CD4-positive, alpha-beta T cell treated with Interleukin-17A for 1 hour (primary cell): ENCODE data around the gene RNPEPL1.

Experiments
- DNase-seq: peaks from one replicate; pipeline ENCODE4 v3.0.0-alpha.2; 2020

Gene RNPEPL1

GRCh38 chr2:240593703-240594451, 25.6 kb downstream of the RNPEPL1 start:
- DNase-seq: no peak

GRCh38 chr2:240594511-240595380, 26.5 kb downstream of the RNPEPL1 start:
- DNase-seq: no peak

- peak; percentile 52 for DNase-seq
Measured at GRCh38 chr2:240595381-240596079, 27.2 kb downstream of the RNPEPL1 start.

GRCh38 chr2:240596080-240596460, 27.8 kb downstream of the RNPEPL1 start:
- DNase-seq: no peak

- DNase-seq: no peak
Measured at GRCh38 chr2:240596491-240596931, 28.2 kb downstream of the RNPEPL1 start.

GRCh38 chr2:240597054-240597418, 28.8 kb downstream of the RNPEPL1 start:
- no peak for DNase-seq

- DNase-seq: no peak
Measured at GRCh38 chr2:240597419-240598181, 29.3 kb downstream of the RNPEPL1 start.

- DNase-seq: no peak
Measured at GRCh38 chr2:240598311-240598911, 30.1 kb downstream of the RNPEPL1 start.

GRCh38 chr2:240599141-240599583, 30.9 kb downstream of the RNPEPL1 start:
- no peak for DNase-seq

- DNase-seq: no peak
Measured at GRCh38 chr2:240600451-240600961, 32.2 kb downstream of the RNPEPL1 start.

GRCh38 chr2:240601061-240601830, 33.0 kb downstream of the RNPEPL1 start:
- DNase-seq: no peak

- no peak for DNase-seq
Measured at GRCh38 chr2:240601831-240602160, 33.5 kb downstream of the RNPEPL1 start.

- DNase-seq: no peak
Measured at GRCh38 chr2:240602266-240603050, 34.2 kb downstream of the RNPEPL1 start.

- DNase-seq: no peak
Measured at GRCh38 chr2:240603081-240603835, 35.0 kb downstream of the RNPEPL1 start.

- DNase-seq: no peak
Measured at GRCh38 chr2:240603846-240604245, 35.6 kb downstream of the RNPEPL1 start.

- no peak for DNase-seq
Measured at GRCh38 chr2:240604291-240604938, 36.1 kb downstream of the RNPEPL1 start.

GRCh38 chr2:240604939-240605716, 36.8 kb downstream of the RNPEPL1 start:
- DNase-seq: no peak
